ENCODE measurements around the gene IGF1R.

DNA sequence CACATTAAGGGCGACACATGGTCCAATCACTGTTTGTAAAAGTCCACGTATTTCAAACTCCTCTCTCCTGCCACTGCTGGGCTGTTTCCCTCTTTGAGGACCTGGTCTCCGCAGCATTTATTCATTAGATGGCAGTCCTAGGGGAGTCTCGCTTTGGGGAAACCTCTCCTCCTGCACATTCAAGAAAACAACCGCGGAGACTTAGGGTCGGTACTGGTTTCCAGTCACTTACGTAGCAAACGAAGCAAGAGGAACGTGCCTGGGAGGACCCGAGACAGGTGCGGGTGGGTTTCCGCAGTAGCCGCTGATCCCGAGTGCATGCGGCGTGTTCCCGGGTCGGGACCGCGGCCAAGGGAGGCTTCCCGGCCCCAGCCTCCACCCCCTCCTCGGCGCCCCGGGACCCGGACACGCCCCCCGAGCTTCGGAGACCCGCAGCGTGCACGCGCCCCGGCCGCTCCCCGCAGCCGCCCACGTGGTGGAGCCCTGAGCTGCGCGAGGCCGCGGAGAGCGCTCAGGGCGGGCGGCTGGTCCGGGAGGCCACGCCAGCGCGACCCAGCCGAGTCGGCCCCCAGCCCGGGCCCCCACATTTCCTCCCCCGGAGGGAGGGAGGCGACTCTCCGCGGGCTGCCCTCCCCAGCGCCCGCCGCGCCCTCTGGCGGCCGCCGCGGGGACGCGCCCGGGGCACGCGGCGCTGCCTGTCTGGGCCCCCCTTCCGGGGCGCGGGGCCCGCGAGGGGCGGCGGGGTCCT is 1.1 kb upstream of the IGF1R start:
- TF ChIP-seq POLR2A (IDR thresholded peaks at IDR 0.05), result no peak
- TF ChIP-seq, protein P1, sequence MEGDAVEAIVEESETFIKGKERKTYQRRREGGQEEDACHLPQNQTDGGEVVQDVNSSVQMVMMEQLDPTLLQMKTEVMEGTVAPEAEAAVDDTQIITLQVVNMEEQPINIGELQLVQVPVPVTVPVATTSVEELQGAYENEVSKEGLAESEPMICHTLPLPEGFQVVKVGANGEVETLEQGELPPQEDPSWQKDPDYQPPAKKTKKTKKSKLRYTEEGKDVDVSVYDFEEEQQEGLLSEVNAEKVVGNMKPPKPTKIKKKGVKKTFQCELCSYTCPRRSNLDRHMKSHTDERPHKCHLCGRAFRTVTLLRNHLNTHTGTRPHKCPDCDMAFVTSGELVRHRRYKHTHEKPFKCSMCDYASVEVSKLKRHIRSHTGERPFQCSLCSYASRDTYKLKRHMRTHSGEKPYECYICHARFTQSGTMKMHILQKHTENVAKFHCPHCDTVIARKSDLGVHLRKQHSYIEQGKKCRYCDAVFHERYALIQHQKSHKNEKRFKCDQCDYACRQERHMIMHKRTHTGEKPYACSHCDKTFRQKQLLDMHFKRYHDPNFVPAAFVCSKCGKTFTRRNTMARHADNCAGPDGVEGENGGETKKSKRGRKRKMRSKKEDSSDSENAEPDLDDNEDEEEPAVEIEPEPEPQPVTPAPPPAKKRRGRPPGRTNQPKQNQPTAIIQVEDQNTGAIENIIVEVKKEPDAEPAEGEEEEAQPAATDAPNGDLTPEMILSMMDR (IDR thresholded peaks at IDR 0.05), result no peak
